B cell (primary cell): Measurements from ENCODE around the gene UCMA. TPM values are rescaled to one million over a fixed set of nuclear protein-coding genes. Genes with fewer than 3 reads are reported as not detected.

Experiments
- ATAC-seq: fragments of 200-7000 bp; cut with Tn5 transposase; one replicate; pipeline ENCODE4 v1.10.0; 2021; ENCODE audit warnings: low read depth, mild to moderate bottlenecking, moderate number of reproducible peaks, moderate library complexity
- CTCF ChIA-PET: fragments of 350-600 bp; sonication (Branson Sonifier 250); formaldehyde crosslinking; loops from one replicate; lab custom pipeline; 2021; ENCODE audit warnings: antibody characterized with exemption, inconsistent platforms; lab: Charles Lee
- POLR2A ChIA-PET: fragments of 350-600 bp; sonication (Branson Sonifier 250); formaldehyde crosslinking; loops from one replicate; lab custom pipeline; 2021; ENCODE audit warnings: antibody characterized with exemption; lab: Charles Lee
- DNase-seq: peaks from one replicate; pipeline ENCODE4 v3.0.0; 2013
- H2AFZ ChIP-seq: 2 replicates; pipeline ENCODE4 v1.6.1; 2012; ENCODE audit warnings: mild to moderate bottlenecking, low read depth, low read length; ENCODE audit not compliant: insufficient read depth, poor library complexity, severe bottlenecking
- H3K27ac ChIP-seq, 2 donors: 1 replicate in 1 of 2; 2 replicates in 1 of 2; pipeline ENCODE4 v1.5.1; 2012 to 2013; ENCODE audit warnings: low read length in 2 of 2, mild to moderate bottlenecking in 2 of 2, moderate library complexity in 1 of 2
- H3K27me3 ChIP-seq, 4 experiments: fragments of 200-600 bp in 1 of 4; sonication (generic) in 1 of 4; replicated peaks in 1 of 4; 1 replicate in 2 of 4; 2 replicates in 2 of 4; pipeline versions ENCODE4 v1.6.1 to v1.7.0; 2013 to 2016; ENCODE audit warnings: low read length in 3 of 4, mild to moderate bottlenecking in 2 of 4, mixed read lengths in 1 of 4, moderate library complexity in 1 of 4; ENCODE audit not compliant: insufficient read depth in 4 of 4, control insufficient read depth in 3 of 4; ENCODE audit errors: control extremely low read depth in 1 of 4
- H3K36me3 ChIP-seq, 2 experiments: replicated peaks in 1 of 2; 1 replicate in 1 of 2; 2 replicates in 1 of 2; pipeline versions ENCODE4 v1.6.1 to v1.7.1; 2013; ENCODE audit warnings: low read length in 1 of 2; ENCODE audit not compliant: insufficient read depth in 2 of 2, control insufficient read depth in 1 of 2; ENCODE audit errors: control extremely low read depth in 1 of 2, extremely low read depth in 1 of 2
- H3K4me1 ChIP-seq, 2 donors: fragments of 200-600 bp in 1 of 2; sonication (generic) in 1 of 2; 1 replicate in 1 of 2; 2 replicates in 1 of 2; pipeline versions ENCODE4 v1.5.1 to v1.6.1; 2013 to 2017; ENCODE audit warnings: low read length in 2 of 2; ENCODE audit not compliant: control insufficient read depth in 2 of 2, insufficient read depth in 2 of 2
- H3K4me2 ChIP-seq: replicated peaks from 2 replicates; pipeline ENCODE3; 2012; ENCODE audit warnings: mild to moderate bottlenecking, low read depth, low read length; ENCODE audit not compliant: poor library complexity, severe bottlenecking
- H3K4me3 ChIP-seq, 5 experiments: fragments of 200-600 bp in 1 of 5; sonication (generic) in 1 of 5; 1 replicate in 3 of 5; 2 replicates in 2 of 5; pipeline versions ENCODE4 v1.5.1 to v1.7.0; 2011 to 2016; ENCODE audit warnings: low read length in 4 of 5, mild to moderate bottlenecking in 4 of 5, low read depth in 2 of 5, control low read depth in 1 of 5, moderate library complexity in 1 of 5; ENCODE audit not compliant: insufficient read depth in 1 of 5; ENCODE audit errors: control extremely low read depth in 1 of 5, extremely low read depth in 1 of 5
- H3K79me2 ChIP-seq: fragments of 200-600 bp; sonication (generic); one replicate; pipeline ENCODE4 v1.6.0; 2016; ENCODE audit warnings: low read length; ENCODE audit not compliant: control insufficient read depth, insufficient read depth
- H3K9ac ChIP-seq: fragments of 200-600 bp; sonication (generic); 2 replicates; pipeline ENCODE4 v1.6.1; 2017; ENCODE audit warnings: mild to moderate bottlenecking, low read length, moderate library complexity
- H3K9me3 ChIP-seq, 3 donors: one replicate each; pipeline versions ENCODE4 v1.6.1 to v1.7.1; 2013; ENCODE audit warnings: low read length in 2 of 3; ENCODE audit not compliant: control insufficient read depth in 2 of 3, insufficient read depth in 1 of 3; ENCODE audit errors: control extremely low read depth in 1 of 3
- H4K20me1 ChIP-seq: 2 replicates; pipeline ENCODE4 v1.6.0; 2012; ENCODE audit warnings: mild to moderate bottlenecking, low read length; ENCODE audit not compliant: insufficient read depth, control insufficient read depth, poor library complexity, severe bottlenecking
- H3K27ac Mint-ChIP-seq: one replicate; pipeline ENCODE4 v1.8.0; 2021; ENCODE audit warnings: mixed read lengths
- H3K27me3 Mint-ChIP-seq: one replicate; pipeline ENCODE4 v1.8.0; 2021; ENCODE audit warnings: mixed read lengths
- H3K4me1 Mint-ChIP-seq: one replicate; pipeline ENCODE4 v1.8.0; 2021; ENCODE audit warnings: mixed read lengths
- H3K4me3 Mint-ChIP-seq: one replicate; pipeline ENCODE4 v1.8.0; 2021; ENCODE audit warnings: mixed read lengths
- H3K9me3 Mint-ChIP-seq: one replicate; pipeline ENCODE4 v1.8.0; 2022; ENCODE audit warnings: mixed read lengths; ENCODE audit not compliant: insufficient read depth
- CTCF ChIP-seq: fragments of 200-600 bp; IDR thresholded peaks from one replicate; pipeline ENCODE4 v1.8.0; 2022; ENCODE audit warnings: antibody characterized with exemption, mild to moderate bottlenecking
- EZH2 ChIP-seq: IDR thresholded peaks from 2 replicates; pipeline ENCODE4 v1.6.1; 2012; ENCODE audit warnings: borderline replicate concordance, low read depth, mild to moderate bottlenecking, moderate library complexity, low read length; ENCODE audit not compliant: insufficient read depth, poor library complexity, severe bottlenecking
- WGBS: methylation state at CpG from one replicate; pipeline ENCODE4 v1.1.5; 2013; ENCODE audit warnings: missing lambda C conversion rate; ENCODE audit not compliant: insufficient coverage; 5-methylcytosine and 5-hydroxymethylcytosine counted together
- intact Hi-C: fragments of 100-400 bp; cut with micrococcal nuclease; formaldehyde crosslinking; loops from one replicate; pipeline ENCODE4 v1.10.0; 2022
- polyA plus RNA-seq: library from polyadenylated mRNA; depleted of rRNA; stranded (reverse); fragments of >200 nt; gene quantifications from 2 replicates; pipeline ENCODE4 v1.2.3, GENCODE V29; 2012
- total RNA-seq, 2 donors: library from RNA; stranded (reverse); fragments of 120-200 nt in 1 of 2; gene quantifications; 1 replicate in 1 of 2; 2 replicates in 1 of 2; pipeline versions ENCODE4 v1.2.3 to v1.2.4, GENCODE V29; 2013 to 2022

The UCMA gene
- total and polyA plus RNA-seq, 2 donors (not counting 1 experiment from before 2014, with no cell fraction given), result not detected

GRCh38 chr10:13218878-13219277 is 15.3 kb downstream of the UCMA start:
- DNase-seq (no peak), ATAC-seq (no peak)
- Histone ChIP-seq H3K9ac (no peak overlapping the region), H3K9me3 (no peaks in the 10 kb centered on the region), H3K79me2 (no peaks in the 10 kb centered on the region), H3K4me1 (no peaks in the 10 kb centered on the region), H3K27me3 (no peaks in the 10 kb centered on the region), H3K36me3 (no peaks in the 10 kb centered on the region), H4K20me1 (no peaks in the 10 kb centered on the region), H3K27ac (no peak overlapping the region), H2AFZ (no peak overlapping the region), H3K4me2 (no peak overlapping the region), H3K4me3 (no peak overlapping the region)
- Mint-ChIP-seq H3K9me3 (no peaks in the 10 kb centered on the region), H3K4me3 (no peak overlapping the region), H3K4me1 (no peaks in the 10 kb centered on the region), H3K27ac (no peak overlapping the region), H3K27me3 (no peaks in the 10 kb centered on the region)
- CTCF ChIA-PET, result no interaction called here
- TF ChIP-seq EZH2 (no peak), CTCF (no peak)
- WGBS, result no CpG with 5 or more reads among the region's 4 CpGs
- POLR2A ChIA-PET, result no interaction called here
- intact Hi-C loops, result no loop called here

- TF ChIP-seq EZH2 (no peak), CTCF (no peak)
- ATAC-seq, result no peak
- H3K4me1 ChIP-seq, result no peaks in the 10 kb centered on the region
- no peak overlapping the region for H3K4me3 ChIP-seq
- Mint-ChIP-seq H3K4me3 (no peak overlapping the region), H3K9me3 (no peaks in the 10 kb centered on the region), H3K27me3 (no peaks in the 10 kb centered on the region), H3K27ac (no peak overlapping the region), H3K4me1 (no peaks in the 10 kb centered on the region)
- H4K20me1 ChIP-seq, result no peaks in the 10 kb centered on the region
- intact Hi-C loops, result no loop called here
- no peak for DNase-seq
- H3K4me2 ChIP-seq, result no peak overlapping the region
- H2AFZ ChIP-seq, result no peak overlapping the region
- no peaks in the 10 kb centered on the region for H3K9me3 ChIP-seq
- H3K27me3 ChIP-seq, result no peaks in the 10 kb centered on the region
- H3K36me3 ChIP-seq, result no peaks in the 10 kb centered on the region
- CTCF ChIA-PET, result no interaction called here
- no peak overlapping the region for H3K9ac ChIP-seq
- no peak overlapping the region for H3K27ac ChIP-seq
- 77% methylated on average over 3 of the region's 7 CpGs for WGBS
- H3K79me2 ChIP-seq, result no peaks in the 10 kb centered on the region
- POLR2A ChIA-PET, result no interaction called here
Observed at GRCh38 chr10:13213163-13213562, 21.0 kb downstream of the UCMA start.
